Epithelial cell of esophagus (primary cell): ENCODE measurements around the gene CD79A.

Experiments used
- DNase-seq: peaks from one replicate; pipeline ENCODE4 v3.0.0; 2010; ENCODE audit warnings: low read depth
- H3K4me3 ChIP-seq: 2 replicates; pipeline ENCODE4 v1.5.1; 2011; ENCODE audit warnings: mild to moderate bottlenecking, low read length, control low read depth
- TF ChIP-seq, protein P1 (sequence below): IDR thresholded peaks from 2 replicates; pipeline ENCODE4 v1.5.1; 2011; ENCODE audit warnings: low read depth, mild to moderate bottlenecking, low read length, control low read depth, inconsistent platforms; ENCODE audit not compliant: insufficient read depth; ENCODE audit errors: missing control alignments

The CD79A gene

DNA sequence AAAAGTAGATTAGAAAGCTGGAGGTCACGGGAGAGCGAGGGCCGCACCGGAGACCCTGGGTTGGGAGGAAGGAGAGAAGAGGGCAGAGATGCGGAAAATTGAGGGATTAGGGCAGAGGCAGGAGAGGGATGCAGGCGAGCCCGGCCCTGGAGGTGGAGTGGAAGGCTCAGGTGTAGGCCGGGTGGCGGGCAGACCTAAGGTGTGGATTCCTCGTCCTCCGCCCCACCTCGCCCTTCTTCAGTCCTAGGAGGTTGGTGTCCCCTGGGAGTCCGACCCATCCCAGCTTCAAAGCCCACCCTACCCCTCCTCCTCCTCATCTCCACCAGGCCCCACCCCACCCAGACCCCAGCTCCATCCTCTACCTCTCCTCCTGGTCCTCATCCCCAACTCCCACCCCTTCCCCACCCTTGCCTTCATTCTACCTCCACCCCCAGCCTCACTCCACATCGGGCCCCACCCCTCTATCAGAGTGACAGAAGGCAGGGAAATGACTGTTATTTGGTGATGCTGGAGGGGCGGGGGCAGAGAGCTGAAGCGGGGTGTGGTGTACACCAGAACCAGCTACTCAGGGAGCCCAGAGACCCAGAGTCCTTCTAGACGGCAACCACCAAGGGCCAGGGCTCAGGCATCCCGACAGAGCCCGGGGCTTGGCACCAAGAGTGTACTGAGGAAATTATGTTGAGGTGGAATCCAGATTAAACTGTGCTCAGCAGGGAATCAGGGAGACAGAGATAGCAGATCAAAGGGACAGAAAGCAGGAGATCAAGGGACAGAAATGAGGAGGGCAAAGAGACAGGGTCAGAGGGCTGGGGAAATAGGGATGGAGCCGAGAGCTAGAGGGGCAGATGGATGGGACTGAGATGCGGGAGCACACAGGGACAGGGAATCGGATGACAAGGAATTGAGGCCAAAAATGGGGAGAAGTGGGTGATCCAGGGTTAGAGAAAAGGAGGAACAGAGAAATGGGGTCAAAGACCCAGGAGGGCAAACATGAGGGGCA, 44.8 kb downstream of the CD79A start:
- H3K4me3 ChIP-seq = no peak overlapping the region
- TF ChIP-seq, protein P1, sequence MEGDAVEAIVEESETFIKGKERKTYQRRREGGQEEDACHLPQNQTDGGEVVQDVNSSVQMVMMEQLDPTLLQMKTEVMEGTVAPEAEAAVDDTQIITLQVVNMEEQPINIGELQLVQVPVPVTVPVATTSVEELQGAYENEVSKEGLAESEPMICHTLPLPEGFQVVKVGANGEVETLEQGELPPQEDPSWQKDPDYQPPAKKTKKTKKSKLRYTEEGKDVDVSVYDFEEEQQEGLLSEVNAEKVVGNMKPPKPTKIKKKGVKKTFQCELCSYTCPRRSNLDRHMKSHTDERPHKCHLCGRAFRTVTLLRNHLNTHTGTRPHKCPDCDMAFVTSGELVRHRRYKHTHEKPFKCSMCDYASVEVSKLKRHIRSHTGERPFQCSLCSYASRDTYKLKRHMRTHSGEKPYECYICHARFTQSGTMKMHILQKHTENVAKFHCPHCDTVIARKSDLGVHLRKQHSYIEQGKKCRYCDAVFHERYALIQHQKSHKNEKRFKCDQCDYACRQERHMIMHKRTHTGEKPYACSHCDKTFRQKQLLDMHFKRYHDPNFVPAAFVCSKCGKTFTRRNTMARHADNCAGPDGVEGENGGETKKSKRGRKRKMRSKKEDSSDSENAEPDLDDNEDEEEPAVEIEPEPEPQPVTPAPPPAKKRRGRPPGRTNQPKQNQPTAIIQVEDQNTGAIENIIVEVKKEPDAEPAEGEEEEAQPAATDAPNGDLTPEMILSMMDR = no peak
- DNase-seq = no peak

DNA sequence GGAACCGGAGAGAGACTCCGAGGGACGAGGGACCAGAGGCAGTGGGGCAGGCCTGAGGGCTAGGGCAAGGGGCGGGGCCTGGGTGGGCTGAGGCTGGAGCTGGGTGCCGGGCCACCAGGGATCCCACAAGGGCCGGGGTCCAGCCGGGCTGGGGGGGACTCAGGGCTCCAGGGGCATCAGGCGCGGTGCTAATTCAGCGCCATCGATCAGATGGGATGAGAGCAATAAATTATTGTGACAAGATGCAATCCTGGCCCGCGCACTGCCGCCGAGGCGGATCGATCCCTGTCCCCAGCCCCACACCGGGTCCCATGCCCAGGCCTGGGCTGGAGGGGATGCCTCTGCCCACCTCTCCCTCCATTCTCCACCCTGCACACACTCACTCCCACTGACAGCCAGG, 45.5 kb downstream of the CD79A start:
- TF ChIP-seq, protein P1 = no peak
- DNase-seq = no peak
- H3K4me3 ChIP-seq = no peak overlapping the region

DNA sequence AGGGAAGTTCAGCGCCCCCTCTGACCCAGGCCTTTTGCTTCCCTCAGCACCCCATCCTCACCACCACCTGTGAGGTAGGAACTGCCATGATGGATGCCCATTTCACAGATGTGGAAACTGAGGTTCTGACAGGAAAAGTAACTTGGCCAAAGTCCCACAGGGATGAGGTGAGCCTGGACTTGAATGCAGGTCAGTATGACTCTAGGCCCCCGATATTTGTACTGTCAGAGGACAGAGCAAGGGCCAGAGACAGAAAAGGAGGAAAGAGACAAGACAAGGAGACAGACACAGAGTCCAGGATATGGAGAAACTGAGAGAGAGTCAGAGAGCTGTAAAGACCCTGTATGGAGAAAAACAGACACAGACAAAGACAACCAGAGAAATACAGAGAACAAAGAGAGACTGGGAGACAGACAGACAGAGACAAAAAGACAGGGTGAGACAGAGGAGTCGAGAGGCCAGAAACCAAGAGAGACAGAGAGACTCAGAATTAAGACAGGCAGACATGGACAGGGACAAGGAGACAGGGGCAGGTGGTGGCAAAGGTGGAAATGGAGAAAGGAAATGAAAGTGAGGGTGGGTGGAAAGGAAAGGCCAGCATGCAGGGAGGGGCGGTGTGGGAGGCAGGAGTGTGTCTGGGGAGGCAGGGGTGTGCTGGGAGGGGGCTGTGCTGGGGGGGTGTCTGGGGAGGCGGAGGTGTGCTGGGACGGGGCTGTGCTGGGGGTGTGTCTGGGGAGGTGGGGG, 46.1 kb downstream of the CD79A start:
- no peak for DNase-seq
- TF ChIP-seq, protein P1 = no peak

GRCh38 chr19:41924151-41925145, 47.4 kb downstream of the CD79A start:
- no peak overlapping the region for H3K4me3 ChIP-seq
- TF ChIP-seq, protein P1 = no peak
- no peak for DNase-seq

More for the DNA sequence above, 46.1 kb downstream of the CD79A start:
- no peak overlapping the region for H3K4me3 ChIP-seq

GRCh38 chr19:41925208-41926003, 48.3 kb downstream of the CD79A start:
- TF ChIP-seq, protein P1 = no peak
- no peak for DNase-seq
- H3K4me3 ChIP-seq = no peak overlapping the region
